ES-I3 (cell line): ENCODE results near the gene SPTBN1.

Source experiments
- H3K36me3 ChIP-seq: 2 replicates; pipeline ENCODE4 v1.6.1; 2013; ENCODE audit warnings: mild to moderate bottlenecking, low read length, control low read depth, moderate library complexity; ENCODE audit not compliant: insufficient read depth
- H3K4me1 ChIP-seq: 2 replicates; pipeline ENCODE4 v1.6.1; 2013; ENCODE audit warnings: mild to moderate bottlenecking, control low read depth, low read length; ENCODE audit not compliant: insufficient read depth
- H3K9ac ChIP-seq: 2 replicates; pipeline ENCODE4 v1.6.1; 2013; ENCODE audit warnings: low read depth, mild to moderate bottlenecking, low read length, moderate library complexity
- H3K9me3 ChIP-seq: 2 replicates; pipeline ENCODE4 v1.6.1; 2013; ENCODE audit warnings: mild to moderate bottlenecking, low read length, moderate library complexity; ENCODE audit not compliant: control insufficient read depth, insufficient read depth

The SPTBN1 gene

GRCh38 chr2:54609241-54609640 is 153.1 kb downstream of the SPTBN1 start:
- H3K9me3 ChIP-seq, result no peaks in the 10 kb centered on the region
- peaks cover 9% of the 10 kb centered on the region for H3K4me1 ChIP-seq
- H3K9ac ChIP-seq, result no peak overlapping the region
- H3K36me3 ChIP-seq, result peaks cover 2% of the 10 kb centered on the region; the same call in 1 of the 2 replicates

- no peak overlapping the region for H3K9ac ChIP-seq
- H3K36me3 ChIP-seq, result peaks cover 2% of the 10 kb centered on the region; the same call in 1 of the 2 replicates
- peaks cover 5% of the 10 kb centered on the region for H3K4me1 ChIP-seq
- H3K9me3 ChIP-seq, result no peaks in the 10 kb centered on the region
These were observed 153.5 kb downstream of the SPTBN1 start for GRCh38 chr2:54609647-54610046.

- Histone ChIP-seq H3K36me3 (peaks cover 3% of the 10 kb centered on the region), H3K4me1 (peaks cover 3% of the 10 kb centered on the region; the same call in 1 of the 2 replicates), H3K9me3 (no peaks in the 10 kb centered on the region), H3K9ac (no peak overlapping the region)
These were observed 154.6 kb downstream of the SPTBN1 start for GRCh38 chr2:54610700-54611099.

GRCh38 chr2:54611830-54612545 is 155.9 kb downstream of the SPTBN1 start:
- H3K4me1 ChIP-seq, result peaks cover 3% of the 10 kb centered on the region; the same call in 1 of the 2 replicates

GRCh38 chr2:54613386-54613785 is 157.3 kb downstream of the SPTBN1 start:
- H3K9me3 ChIP-seq, result no peaks in the 10 kb centered on the region
- H3K4me1 ChIP-seq, result peaks cover 3% of the 10 kb centered on the region; the same call in 1 of the 2 replicates
- peaks cover 6% of the 10 kb centered on the region for H3K36me3 ChIP-seq

More at GRCh38 chr2:54611830-54612545, 155.9 kb downstream of the SPTBN1 start:
- Histone ChIP-seq H3K9ac (no peak overlapping the region), H3K9me3 (no peaks in the 10 kb centered on the region), H3K36me3 (peaks cover 6% of the 10 kb centered on the region)

GRCh38 chr2:54613794-54614257 is 157.7 kb downstream of the SPTBN1 start:
- peaks cover 6% of the 10 kb centered on the region for H3K36me3 ChIP-seq
- no peak overlapping the region for H3K9ac ChIP-seq
- no peaks in the 10 kb centered on the region for H3K9me3 ChIP-seq
- H3K4me1 ChIP-seq, result peaks cover 3% of the 10 kb centered on the region; the same call in 1 of the 2 replicates

More at GRCh38 chr2:54613386-54613785, 157.3 kb downstream of the SPTBN1 start:
- H3K9ac ChIP-seq, result no peak overlapping the region

- peaks cover 6% of the 10 kb centered on the region for H3K36me3 ChIP-seq
- no peaks in the 10 kb centered on the region for H3K9me3 ChIP-seq
- H3K4me1 ChIP-seq, result peaks cover 2% of the 10 kb centered on the region; the same call in 1 of the 2 replicates
- H3K9ac ChIP-seq, result no peak overlapping the region
These were observed 158.7 kb downstream of the SPTBN1 start for GRCh38 chr2:54614819-54615218.

- Histone ChIP-seq H3K9ac (no peak overlapping the region), H3K36me3 (peaks cover 6% of the 10 kb centered on the region), H3K4me1 (no peaks in the 10 kb centered on the region; the same call in 1 of the 2 replicates), H3K9me3 (no peaks in the 10 kb centered on the region)
These were observed 159.9 kb downstream of the SPTBN1 start for GRCh38 chr2:54615832-54616534.

GRCh38 chr2:54617409-54617808 is 161.3 kb downstream of the SPTBN1 start:
- H3K36me3 ChIP-seq, result peaks cover 11% of the 10 kb centered on the region

GRCh38 chr2:54618646-54619565 is 162.8 kb downstream of the SPTBN1 start:
- Histone ChIP-seq H3K4me1 (no peaks in the 10 kb centered on the region), H3K36me3 (peaks cover 21% of the 10 kb centered on the region), H3K9ac (no peak overlapping the region), H3K9me3 (no peaks in the 10 kb centered on the region)

More at GRCh38 chr2:54617409-54617808, 161.3 kb downstream of the SPTBN1 start:
- Histone ChIP-seq H3K9ac (no peak overlapping the region), H3K9me3 (no peaks in the 10 kb centered on the region), H3K4me1 (no peaks in the 10 kb centered on the region; the same call in 1 of the 2 replicates)

GRCh38 chr2:54619660-54620231 is 163.6 kb downstream of the SPTBN1 start:
- peaks cover 27% of the 10 kb centered on the region for H3K36me3 ChIP-seq
- no peaks in the 10 kb centered on the region for H3K4me1 ChIP-seq
- no peaks in the 10 kb centered on the region for H3K9me3 ChIP-seq
- no peak overlapping the region for H3K9ac ChIP-seq

- Histone ChIP-seq H3K9ac (no peak overlapping the region), H3K36me3 (peaks cover 26% of the 10 kb centered on the region), H3K4me1 (no peaks in the 10 kb centered on the region), H3K9me3 (no peaks in the 10 kb centered on the region)
These were observed 164.8 kb downstream of the SPTBN1 start for GRCh38 chr2:54620948-54621347.

GRCh38 chr2:54624591-54625071 is 168.5 kb downstream of the SPTBN1 start:
- H3K9me3 ChIP-seq, result no peaks in the 10 kb centered on the region
- no peak overlapping the region for H3K9ac ChIP-seq
- peaks cover 44% of the 10 kb centered on the region for H3K36me3 ChIP-seq
- no peaks in the 10 kb centered on the region for H3K4me1 ChIP-seq
